AG09319 (cell line): ENCODE data around the gene LBX2.

Experiments
- DNase-seq: peaks from one replicate; pipeline ENCODE4 v3.0.0-alpha.2; 2010; ENCODE audit warnings: low read depth; ENCODE audit errors: extremely low read depth
- CTCF ChIP-seq: IDR thresholded peaks from 2 replicates; pipeline ENCODE4 v1.5.1; 2011; ENCODE audit warnings: low read depth, mild to moderate bottlenecking, inconsistent platforms, low read length, moderate library complexity

Gene LBX2

GRCh38 chr2:74507145-74507925 lies 7.9 kb upstream of the LBX2 start, which contains the start of gene PCGF1:
Gene PCGF1 (minus strand): TSS chr2:74507695. CDS start chr2:74507668, 27 bp downstream.
- TF ChIP-seq CTCF, result peak; percentile 44
- peak; percentile 97 for DNase-seq

- no peak for DNase-seq
- no peak for TF ChIP-seq CTCF
Measured at GRCh38 chr2:74505448-74506246, 6.2 kb upstream of the LBX2 start.

- TF ChIP-seq CTCF, result no peak
Measured at GRCh38 chr2:74504591-74504990, 5.2 kb upstream of the LBX2 start.

GRCh38 chr2:74503506-74504475 lies 4.4 kb upstream of the LBX2 start:
- TF ChIP-seq CTCF, result no peak
- no peak for DNase-seq

More at GRCh38 chr2:74504591-74504990, 5.2 kb upstream of the LBX2 start:
- no peak for DNase-seq

GRCh38 chr2:74502720-74503505 lies 3.5 kb upstream of the LBX2 start:
- TF ChIP-seq CTCF, result peak; percentile 42
- DNase-seq, result peak; percentile 50

GRCh38 chr2:74502147-74502719 lies 2.8 kb upstream of the LBX2 start:
- TF ChIP-seq CTCF, result no peak
- DNase-seq, result no peak
